SKM-1 (cell line): Measurements from ENCODE around the gene HDAC9.

Experiments
- DNase-seq: peaks from one replicate; lab custom pipeline; 2025; ENCODE audit not compliant: unreplicated experiment; lab: John Stamatoyannopoulos, UW

Gene HDAC9

GRCh38 chr7:18771834-18772566, 276.5 kb downstream of the HDAC9 start:
- DNase-seq: no peak

- DNase-seq: no peak
Measured at GRCh38 chr7:18772567-18772965, 277.0 kb downstream of the HDAC9 start.

- no peak for DNase-seq
Measured at GRCh38 chr7:18777314-18777713, 281.8 kb downstream of the HDAC9 start.

- DNase-seq: no peak
Measured at GRCh38 chr7:18778594-18778993, 283.0 kb downstream of the HDAC9 start.

- DNase-seq: no peak
Measured at GRCh38 chr7:18780266-18780665, 284.7 kb downstream of the HDAC9 start.

GRCh38 chr7:18780938-18781337, 285.4 kb downstream of the HDAC9 start:
- no peak for DNase-seq

GRCh38 chr7:18786196-18786727, 290.7 kb downstream of the HDAC9 start:
- DNase-seq: no peak

GRCh38 chr7:18786796-18787195, 291.2 kb downstream of the HDAC9 start:
- no peak for DNase-seq

GRCh38 chr7:18788026-18788425, 292.5 kb downstream of the HDAC9 start:
- DNase-seq: no peak

- no peak for DNase-seq
Measured at GRCh38 chr7:18792871-18793595, 297.5 kb downstream of the HDAC9 start.

- DNase-seq: no peak
Measured at GRCh38 chr7:18796216-18796615, 300.7 kb downstream of the HDAC9 start.

- DNase-seq: no peak
Measured at GRCh38 chr7:18798088-18798906, 302.7 kb downstream of the HDAC9 start.

GRCh38 chr7:18799899-18800298, 304.4 kb downstream of the HDAC9 start:
- no peak for DNase-seq

GRCh38 chr7:18803923-18804322, 308.4 kb downstream of the HDAC9 start:
- DNase-seq: no peak

- no peak for DNase-seq
Measured at GRCh38 chr7:18806177-18806576, 310.6 kb downstream of the HDAC9 start.

- DNase-seq: no peak
Measured at GRCh38 chr7:18808026-18808425, 312.5 kb downstream of the HDAC9 start.

- no peak for DNase-seq
Measured at GRCh38 chr7:18815261-18815960, 319.9 kb downstream of the HDAC9 start.

GRCh38 chr7:18820981-18821380, 325.4 kb downstream of the HDAC9 start:
- no peak for DNase-seq

- DNase-seq: no peak
Measured at GRCh38 chr7:18821554-18821953, 326.0 kb downstream of the HDAC9 start.

GRCh38 chr7:18824157-18824556, 328.6 kb downstream of the HDAC9 start:
- DNase-seq: no peak
